GM19240 (cell line): Measurements from ENCODE around the gene MAP4K4.
"Not testable (repeated sequence)": the region's sequence is repeated elsewhere in the genome, so short reads cannot be mapped to it uniquely, and the experiment has no call there.

Experiments
- DNase-seq: peaks from one replicate; pipeline ENCODE4 v3.0.0; 2011; ENCODE audit warnings: low spot score; ENCODE audit not compliant: insufficient read length

MAP4K4 gene

DNA sequence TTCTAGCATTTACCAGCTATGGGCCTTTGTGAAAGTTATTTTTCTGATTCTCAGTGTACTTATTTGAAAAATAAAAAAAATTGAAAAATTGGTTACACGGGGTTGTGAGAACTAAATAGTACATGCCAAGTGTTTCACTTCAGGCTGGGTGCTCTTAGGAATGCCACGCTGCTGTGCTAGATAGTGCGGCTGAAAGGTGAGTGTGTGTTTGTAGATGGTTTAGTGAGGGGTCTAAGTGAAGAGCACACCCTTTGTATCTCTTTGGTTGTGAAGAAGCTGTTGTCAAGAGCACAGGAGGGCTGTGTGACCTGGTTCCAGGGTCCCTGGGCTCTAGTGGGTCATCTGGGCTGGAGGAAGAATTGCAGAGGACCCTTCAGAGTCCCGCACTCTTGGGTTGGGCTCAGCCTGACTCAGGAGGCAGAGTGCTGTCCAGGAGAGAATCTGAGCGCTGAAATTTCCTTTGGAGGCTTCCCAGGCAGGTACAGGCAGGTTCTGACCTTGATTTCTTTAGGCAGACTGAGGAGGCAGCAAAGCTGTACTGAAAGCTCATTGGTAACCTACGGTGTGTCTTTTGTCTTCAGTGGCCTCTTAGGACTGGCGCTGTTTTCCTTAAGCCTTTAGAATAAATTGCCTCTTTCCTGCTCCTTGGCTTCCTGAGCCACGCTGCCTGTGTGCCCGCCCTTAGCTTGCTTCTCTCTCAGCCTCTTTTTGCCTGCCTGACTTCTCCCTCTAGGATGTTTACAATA lies 44.4 kb downstream of the MAP4K4 start:
- DNase-seq, result no peak

DNA sequence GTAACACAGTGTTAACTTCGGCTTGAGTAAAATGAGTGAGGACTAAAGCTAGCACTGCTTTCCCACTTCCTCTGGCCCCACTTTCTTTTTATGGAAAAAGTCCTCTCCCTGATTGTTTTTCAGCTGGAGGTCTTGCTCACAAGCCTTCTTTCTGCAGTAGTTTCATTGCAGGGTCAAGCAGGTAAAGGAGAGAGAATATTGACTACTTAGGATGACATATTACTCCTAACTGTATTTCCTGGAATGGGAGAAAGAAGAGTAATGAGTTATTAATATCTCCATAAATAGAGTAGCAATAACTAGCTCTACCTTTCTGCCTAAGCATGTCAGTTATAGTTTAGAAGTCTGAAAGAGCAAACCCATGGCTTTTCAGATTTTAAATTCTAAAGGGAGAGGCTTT lies 45.0 kb downstream of the MAP4K4 start:
- DNase-seq, result no peak

DNA sequence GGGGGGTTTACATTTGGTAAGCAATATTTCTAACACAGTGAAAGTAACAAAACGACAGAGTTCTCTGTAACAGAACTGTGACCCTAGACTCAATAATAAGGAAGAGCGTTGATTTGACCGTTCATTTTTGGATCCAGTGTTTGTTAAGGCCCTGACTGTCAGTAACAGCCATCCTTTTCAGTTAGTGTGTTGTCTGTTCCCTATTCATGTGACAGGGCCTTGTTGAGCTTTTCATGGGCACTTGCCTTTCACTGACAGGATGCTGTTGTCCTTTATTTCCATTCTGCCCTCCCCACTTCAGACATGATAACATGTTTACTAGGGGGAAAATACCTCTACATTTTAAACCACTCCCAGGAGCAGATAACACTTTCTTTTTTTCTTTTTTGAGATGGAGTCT lies 45.8 kb downstream of the MAP4K4 start:
- no peak for DNase-seq

DNA sequence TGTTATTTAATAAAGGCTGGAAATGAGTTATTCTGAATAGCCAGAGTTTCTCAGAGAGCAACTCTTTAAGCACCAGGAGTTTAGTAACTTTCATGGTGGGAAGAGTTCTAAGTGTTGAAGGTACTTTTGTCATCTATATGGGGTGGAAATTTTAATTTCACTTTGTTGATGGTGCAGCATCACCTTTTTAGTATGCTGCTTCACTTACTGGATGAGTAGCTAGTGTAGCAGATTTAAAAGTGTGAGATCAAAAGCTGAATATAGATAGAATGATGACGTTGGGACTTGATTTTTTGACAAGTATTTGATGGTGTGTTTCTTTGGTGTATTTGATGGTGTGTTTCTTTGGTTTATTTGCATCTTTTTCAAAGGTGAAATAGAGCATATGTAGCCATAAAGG lies 47.3 kb downstream of the MAP4K4 start:
- DNase-seq, result no peak

DNA sequence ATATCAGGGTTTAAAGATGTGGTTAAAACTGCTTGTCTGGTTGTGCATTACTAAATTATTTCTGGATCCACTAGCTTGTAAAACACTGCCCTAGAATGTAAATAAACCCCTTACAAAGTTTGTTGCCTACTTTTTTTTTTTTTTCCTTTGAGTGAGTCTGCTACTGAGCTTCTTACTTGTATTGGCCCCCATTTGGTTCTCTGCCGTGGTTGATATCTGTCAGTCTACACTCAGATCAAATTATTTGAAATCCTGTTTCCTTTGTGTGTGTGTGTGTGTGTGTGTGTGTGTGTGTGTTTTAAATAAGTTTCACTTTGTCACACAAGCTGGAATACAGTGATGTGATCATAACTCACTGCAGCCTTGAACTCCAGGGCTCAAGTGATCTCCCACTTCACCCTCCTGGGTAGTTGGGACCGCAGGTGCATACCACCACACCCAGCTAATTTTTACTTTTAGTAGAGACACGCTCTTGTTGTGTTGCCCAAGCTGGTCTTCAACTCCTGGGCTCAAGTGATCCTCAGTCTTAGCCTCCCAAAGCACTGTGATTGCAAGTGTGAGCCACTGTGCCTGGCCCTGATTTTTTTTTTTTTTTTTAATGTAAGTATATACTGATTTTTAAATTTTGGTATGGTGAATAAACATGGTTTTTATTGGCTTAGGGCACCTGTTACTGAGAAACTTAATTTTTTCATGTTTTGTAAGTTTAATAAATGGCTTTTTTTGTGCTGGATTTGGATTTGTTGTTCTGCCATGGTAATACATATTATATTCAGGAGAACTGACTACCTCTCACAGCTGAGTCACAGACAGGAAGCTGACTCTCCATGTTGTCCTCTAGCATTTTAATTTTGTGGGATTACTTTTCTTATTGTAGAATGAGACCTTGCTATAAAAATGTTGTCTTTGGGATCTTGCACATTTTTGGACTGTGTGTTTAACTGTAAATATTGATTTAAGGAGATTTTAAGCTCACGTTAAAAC lies 48.5 kb downstream of the MAP4K4 start:
- no peak for DNase-seq

DNA sequence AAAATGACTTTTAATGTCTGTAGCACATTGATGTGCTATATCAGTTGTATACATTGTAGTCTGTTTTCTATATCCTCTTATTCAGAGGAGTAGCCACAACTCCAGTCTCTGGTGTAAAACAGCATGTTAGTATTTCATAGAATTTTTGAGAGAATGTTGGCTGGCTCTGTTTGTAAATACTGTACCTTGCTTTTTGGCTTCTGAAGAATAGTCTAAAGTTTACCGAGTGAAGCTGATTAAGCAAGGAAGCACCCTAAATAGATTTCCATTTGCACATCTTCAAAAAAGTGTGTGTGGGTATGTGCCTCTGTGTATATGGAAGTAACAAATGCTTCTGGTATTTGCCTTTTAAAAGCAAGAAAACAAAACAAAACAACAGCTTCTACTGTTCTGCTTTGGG lies 50.5 kb downstream of the MAP4K4 start:
- DNase-seq, result no peak

DNA sequence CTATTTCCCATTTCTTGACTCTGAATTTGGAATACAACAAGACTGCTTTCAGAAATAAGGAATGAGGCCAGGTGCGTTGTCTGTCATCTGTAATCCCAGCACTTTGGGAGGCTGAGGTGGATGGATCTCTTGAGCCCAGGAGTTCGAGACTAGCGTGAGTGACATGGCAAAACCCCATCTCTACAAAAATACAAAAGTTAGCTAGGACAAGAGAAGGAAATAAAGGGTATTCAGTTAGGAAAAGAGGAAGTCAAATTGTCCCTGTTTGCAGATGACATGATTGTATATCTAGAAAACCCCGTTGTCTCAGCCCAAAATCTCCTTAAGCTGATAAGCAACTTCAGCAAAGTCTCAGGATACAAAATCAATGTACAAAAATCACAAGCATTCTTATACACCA lies 51.0 kb downstream of the MAP4K4 start:
- not testable (repeated sequence) for DNase-seq

DNA sequence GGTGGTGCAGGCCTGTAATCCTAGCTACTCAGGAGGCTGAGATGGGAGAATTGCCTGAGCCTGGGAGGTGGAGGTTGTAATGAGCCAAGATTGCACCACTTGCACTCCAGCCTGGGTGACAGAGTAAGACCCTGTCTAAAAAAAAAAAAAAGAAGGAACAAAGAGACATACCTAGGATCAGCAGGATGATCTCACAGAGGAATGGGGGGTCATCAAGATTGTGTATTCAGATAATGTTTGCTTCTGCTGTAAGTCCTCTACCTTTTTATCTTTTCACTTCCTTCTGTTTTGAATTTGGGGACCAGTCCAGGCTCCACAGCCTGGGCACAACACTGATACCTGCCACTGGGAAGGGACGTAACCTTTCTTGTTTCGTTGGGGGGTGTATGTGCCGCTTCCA lies 53.2 kb downstream of the MAP4K4 start:
- no peak for DNase-seq

DNA sequence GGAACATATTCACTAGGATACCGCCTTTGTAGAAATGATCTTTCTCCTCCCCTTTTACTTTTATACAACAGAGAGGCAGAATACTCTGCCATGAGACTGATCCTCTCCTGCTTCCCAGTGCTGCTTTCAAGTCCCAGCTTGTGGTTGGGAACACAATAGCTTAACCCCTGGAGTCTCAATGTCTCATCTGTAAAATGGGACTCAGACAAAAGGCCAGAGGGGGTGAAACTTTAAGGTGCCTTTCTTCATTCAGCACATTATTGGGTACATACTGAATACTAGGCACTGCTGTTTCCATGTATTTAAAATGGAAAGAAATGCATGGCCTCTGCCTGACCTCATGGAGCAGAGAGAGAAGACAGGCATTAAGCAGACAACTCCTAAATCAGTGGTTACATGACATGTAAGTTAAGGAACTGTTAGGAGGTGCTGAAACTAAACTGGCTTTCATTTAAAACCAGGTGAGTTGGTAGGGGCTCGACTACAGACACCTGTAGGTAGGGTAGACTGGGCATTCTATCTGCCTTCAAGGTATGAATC lies 53.8 kb downstream of the MAP4K4 start:
- DNase-seq, result no peak

DNA sequence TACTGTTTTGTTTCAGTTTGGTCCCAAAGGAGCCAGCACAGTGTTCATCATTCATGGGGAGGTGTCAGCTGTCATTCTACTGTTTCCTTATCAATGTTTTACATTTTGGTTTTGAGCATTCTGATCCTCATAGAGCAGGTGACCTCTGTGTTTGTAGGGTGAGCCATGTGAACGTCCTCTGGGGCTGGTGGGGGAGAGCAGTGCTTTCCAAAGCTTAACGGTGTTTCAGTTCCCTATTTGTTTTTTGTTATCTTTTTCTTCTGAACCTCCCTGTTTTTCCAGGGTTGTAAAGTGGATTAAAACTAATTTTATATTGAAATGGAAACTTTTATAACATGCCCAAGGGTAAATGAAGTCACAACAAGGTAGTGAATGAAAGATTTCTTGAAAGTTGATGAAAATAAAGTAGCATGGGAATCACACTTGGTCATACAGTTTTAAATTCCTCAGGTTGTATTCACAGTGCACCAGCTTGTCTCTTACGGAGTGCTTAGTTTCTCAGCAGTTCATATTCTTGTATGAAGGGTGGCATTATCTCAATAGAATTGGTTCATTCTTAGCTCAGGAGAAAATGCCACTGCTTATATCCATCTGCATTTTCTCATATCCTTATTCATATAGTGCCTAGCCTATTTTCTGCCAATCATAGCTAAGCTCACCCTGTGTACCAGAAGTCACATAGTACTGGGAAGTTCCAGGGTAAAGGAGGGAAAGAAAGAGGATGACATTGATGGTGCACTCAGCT lies 54.5 kb downstream of the MAP4K4 start:
- DNase-seq, result no peak

DNA sequence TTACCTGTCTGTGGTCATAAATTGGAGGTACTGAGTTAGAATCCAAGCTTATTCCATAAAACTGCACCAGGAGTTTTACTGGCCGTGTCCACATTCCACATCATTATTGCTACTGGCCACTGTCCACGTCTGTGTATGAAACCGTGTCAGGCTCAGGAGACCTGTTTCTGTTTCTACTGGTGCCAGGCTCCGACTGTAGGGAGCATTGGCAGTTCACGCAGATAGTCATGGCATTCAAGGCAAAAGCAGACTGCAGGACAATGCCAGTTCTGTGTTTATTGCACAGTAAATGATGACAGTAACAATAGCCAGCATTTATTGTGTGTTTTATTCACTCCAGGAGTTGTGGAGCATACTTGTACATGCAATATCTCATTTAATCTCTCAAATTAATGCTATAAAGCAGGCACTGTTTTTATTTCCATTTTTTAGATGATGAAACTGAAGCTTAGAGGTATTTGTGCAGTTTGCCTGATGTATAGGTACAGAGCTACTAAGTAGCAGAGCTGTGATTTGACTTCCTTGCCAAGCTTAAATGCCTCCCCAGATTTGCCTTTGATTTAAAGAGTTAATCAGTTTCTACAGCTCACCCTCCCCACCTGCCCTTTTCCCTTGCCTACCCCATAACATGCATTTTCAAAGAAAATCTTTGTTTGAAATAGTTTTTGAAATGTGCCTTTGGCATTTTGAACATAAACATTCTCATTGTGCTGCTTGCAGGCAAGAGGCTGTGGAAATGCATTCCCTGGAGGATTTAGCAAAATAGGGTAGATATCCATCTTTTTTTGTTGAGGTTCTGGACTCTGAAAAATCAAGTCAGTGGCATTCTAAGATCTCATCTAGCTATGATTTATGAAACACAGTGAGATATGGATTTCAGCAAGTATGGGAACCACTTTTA lies 55.5 kb downstream of the MAP4K4 start:
- DNase-seq, result no peak

DNA sequence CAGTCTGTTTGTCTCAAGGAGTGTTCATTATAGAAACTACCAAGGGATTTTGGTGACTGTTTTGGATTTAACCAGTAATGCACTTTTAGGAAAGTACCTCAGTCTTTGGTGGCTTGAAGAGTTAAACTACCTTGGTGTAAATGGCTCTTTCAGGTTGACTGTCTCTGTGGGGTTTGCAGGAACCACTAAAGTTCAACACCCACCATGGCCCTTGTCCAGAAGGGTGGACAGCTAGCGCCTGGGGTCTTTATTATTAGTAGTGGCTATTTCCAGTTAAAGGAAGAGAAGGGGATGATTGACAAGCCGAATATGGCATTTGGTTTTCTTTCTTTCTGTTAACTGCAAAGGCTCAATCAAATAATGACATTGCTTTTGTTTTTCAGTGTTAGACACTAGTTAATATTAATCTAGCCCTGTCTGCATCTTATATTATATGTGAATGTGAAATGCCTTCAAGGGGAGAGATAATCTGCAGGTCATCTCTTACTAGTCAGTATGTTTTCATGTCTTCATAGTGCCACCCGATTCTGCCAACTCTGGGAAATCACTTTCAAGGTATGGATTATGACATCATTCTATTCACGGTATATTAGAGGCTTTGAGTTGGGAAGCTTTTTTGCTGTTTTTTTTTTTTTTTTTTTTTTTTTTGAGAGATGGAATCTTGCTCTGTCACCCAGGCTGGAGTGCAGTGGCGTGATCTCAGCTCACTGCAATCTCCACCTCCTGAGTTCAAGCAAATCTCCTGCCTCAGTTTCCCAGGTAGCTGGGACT lies 56.4 kb downstream of the MAP4K4 start:
- DNase-seq, result no peak

DNA sequence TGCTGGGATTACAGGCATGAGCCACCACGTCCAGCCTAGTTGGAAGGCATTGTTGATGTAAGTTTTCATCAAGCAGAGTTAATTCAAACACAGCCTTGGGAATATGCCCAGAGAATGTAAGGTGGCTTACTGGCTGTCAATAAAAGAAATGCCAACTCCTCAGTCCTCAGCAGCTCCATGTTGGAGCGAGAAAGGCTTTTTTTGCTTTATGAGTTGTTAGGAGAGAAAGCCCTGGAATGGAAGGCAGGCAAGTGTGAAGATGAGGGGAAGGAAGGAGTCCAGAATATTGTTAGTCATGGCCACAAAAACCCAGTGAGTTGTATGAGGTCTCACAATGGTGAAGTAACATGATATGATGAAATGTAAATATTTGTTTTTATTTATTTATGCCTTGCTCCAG lies 57.1 kb downstream of the MAP4K4 start:
- no peak for DNase-seq

DNA sequence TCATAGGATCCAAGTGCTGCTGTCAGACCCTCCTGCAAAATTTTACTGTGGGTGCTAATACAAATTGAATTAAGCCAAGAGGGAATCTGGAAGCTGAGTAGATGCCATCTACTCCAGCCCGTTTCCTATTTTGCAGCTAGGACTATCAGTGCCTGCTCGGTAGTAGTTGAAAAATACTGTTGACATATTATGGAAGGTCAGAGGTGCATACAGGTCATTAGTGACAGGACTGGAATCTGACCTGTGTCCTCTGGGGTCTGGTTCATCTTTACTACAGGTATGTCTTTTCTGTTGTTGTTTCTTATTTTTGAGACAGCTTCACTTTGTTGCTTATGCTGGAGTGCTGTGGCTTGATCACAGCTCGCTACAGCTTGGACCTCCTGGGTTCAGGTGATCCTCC lies 58.8 kb downstream of the MAP4K4 start:
- DNase-seq, result no peak

DNA sequence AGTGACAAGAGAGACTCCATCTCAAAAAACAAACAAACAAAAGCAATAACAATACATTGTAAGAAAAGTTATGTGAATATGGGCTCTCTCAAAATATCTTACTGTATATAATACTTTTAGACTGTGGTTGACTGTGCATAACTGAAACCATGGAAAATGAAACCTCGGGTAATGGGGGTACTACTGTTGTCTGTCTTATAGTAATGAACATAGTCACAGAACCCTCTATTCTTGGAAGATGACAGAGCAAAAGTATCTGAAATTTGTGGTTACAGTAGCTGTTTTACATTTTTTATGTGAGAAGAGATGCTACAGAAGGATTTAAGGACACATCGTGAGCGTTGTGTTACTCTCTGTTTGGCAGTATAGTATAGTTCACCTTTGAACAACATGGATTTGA lies 60.5 kb downstream of the MAP4K4 start:
- DNase-seq, result no peak

DNA sequence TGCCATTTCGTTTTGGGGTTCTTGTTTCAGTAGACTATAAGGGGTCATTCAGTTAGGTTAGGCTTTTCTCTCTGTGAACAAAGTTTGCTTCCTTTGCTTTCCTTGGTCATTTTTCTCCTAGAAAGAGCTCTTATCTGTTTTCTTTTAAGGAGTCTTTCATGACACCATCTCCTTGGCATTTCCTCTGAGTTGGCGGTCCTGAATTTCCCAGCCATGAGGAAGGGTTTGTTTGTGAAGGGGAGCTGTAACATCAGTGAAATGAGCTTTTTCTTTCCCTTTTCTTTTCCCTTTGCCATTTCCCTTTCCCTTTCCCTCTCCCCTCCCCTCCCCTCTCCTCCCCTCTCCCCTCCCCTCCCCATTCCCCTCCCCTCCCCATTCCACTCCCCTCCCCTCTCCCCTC lies 61.7 kb downstream of the MAP4K4 start:
- no peak for DNase-seq

DNA sequence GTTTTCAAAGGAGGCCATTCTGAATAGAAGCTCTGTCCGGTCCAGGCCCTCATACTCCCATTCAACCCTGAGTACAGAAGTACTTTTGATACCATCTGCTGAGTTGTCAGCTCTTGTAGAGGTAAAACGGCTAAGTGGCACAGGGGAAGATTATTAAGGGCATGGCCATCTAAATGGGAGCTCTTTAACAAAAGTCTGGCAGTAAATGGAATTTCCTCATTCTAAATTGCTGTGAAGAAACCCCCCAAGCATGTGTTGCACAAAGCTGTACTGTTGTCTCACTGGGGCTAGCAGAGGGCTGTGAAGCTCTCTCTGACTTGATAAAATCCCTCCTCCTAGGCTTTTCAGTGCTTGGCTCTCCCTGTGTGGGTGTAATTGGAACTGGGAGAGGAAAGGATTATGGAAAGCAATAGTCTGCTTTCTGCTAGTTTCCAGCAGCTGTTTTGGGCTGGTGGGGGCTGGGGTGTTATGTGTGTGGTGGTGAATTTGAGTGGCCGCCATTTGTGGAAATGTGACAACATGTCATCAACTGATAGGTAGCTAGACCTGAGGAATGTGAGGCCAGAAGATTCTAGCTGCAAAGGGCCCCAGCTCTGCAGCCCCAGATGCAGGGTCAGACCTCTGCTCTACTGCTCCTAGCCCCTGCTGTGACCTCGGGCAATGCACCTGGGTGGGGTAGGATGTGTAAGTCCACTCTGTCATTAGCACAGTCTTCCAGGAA lies 65.1 kb downstream of the MAP4K4 start:
- DNase-seq, result no peak

DNA sequence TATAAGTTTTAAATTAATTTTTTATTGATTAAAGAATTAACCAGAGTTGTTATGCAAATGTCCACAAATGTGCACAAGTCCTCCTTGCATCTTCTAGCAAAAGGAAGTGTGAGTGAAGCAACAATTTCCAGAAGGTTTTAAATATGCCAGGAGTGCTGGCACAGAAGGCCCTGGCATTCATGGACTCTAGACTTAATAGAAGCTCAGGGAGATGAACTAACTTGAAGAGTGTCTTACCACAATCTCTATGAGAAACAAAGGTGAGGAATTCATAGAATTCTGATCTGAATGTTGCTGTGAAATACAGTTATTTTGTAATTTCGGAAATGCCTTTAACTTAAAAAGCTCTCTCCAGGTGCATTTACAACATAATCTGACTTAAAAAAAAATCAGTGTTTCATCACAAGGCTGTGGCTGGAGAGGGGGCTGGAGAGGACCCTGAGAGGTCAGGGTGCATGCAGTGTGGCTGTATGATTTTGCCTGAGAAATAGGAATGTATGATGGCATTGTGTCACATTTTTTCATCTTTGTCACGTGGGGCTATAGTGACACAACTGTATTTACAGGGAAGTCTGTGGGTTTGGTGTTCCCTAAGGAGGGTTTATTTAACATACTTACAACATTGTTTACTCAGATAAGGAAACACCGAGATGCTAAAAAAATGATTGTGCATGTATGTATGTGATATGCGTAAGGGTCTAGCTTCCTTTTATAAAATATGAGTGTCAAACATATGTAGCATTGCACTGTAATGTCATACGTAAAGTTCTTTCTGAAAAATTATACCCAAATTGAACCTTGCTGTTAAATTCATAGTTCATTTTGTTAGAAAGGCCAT lies 66.2 kb downstream of the MAP4K4 start:
- DNase-seq, result no peak
